GM23338 (cell line): ENCODE results near the gene LRRTM1. TPM values are rescaled to one million over a fixed set of nuclear protein-coding genes. Genes with fewer than 3 reads are reported as not detected.

Experiments
- ATAC-seq: fragments of 200-7000 bp; cut with Tn5 transposase; 3 replicates; pipeline ENCODE4 v1.9.1; 2020
- DNase-seq: peaks from one replicate; pipeline ENCODE4 v3.0.0-alpha.2; 2015; ENCODE audit warnings: low spot score
- H2AFZ ChIP-seq: fragments of 200-600 bp; sonication (generic); 2 replicates; pipeline ENCODE4 v1.8.0; 2016; ENCODE audit warnings: antibody characterized with exemption, mild to moderate bottlenecking, moderate library complexity
- H3F3A ChIP-seq: fragments of 200-600 bp; sonication (generic); replicated peaks from 2 replicates; pipeline ENCODE4 v1.8.0; 2017; ENCODE audit warnings: antibody characterized with exemption, mixed run types, low read depth
- H3K27ac ChIP-seq: fragments of 200-600 bp; sonication (generic); 2 replicates; pipeline ENCODE4 v1.6.1; 2016; ENCODE audit warnings: low read depth
- H3K27me3 ChIP-seq: fragments of 200-600 bp; sonication (generic); 2 replicates; pipeline ENCODE4 v1.8.0; 2016; ENCODE audit warnings: mild to moderate bottlenecking, mixed run types, moderate library complexity; ENCODE audit not compliant: insufficient read depth
- H3K36me3 ChIP-seq: fragments of 200-600 bp; sonication (generic); 2 replicates; pipeline ENCODE4 v1.8.0; 2016; ENCODE audit warnings: mild to moderate bottlenecking; ENCODE audit not compliant: insufficient read depth
- H3K4me1 ChIP-seq: fragments of 200-600 bp; sonication (generic); 2 replicates; pipeline ENCODE4 v1.8.0; 2016; ENCODE audit warnings: mild to moderate bottlenecking, moderate library complexity; ENCODE audit not compliant: insufficient read depth
- H3K4me2 ChIP-seq: fragments of 200-600 bp; sonication (generic); 2 replicates; pipeline ENCODE4 v1.7.1; 2017; ENCODE audit warnings: mixed run types
- H3K4me3 ChIP-seq: fragments of 200-600 bp; sonication (generic); 2 replicates; pipeline ENCODE4 v1.6.1; 2016; ENCODE audit warnings: mixed run types
- H3K79me2 ChIP-seq: fragments of 200-600 bp; sonication (generic); replicated peaks from 2 replicates; pipeline ENCODE4 v1.8.0; 2017; ENCODE audit warnings: mild to moderate bottlenecking; ENCODE audit not compliant: insufficient read depth
- H3K9me2 ChIP-seq: fragments of 200-600 bp; sonication (generic); 2 replicates; pipeline ENCODE4 v1.8.0; 2017; ENCODE audit not compliant: insufficient read depth
- H4K20me1 ChIP-seq: fragments of 200-600 bp; sonication (generic); replicated peaks from 2 replicates; pipeline ENCODE4 v1.8.0; 2017; ENCODE audit warnings: mild to moderate bottlenecking; ENCODE audit not compliant: insufficient read depth
- H3K27ac Mint-ChIP-seq: 2 replicates; pipeline ENCODE4 v1.8.0; 2020; ENCODE audit warnings: inconsistent platforms, mild to moderate bottlenecking, moderate library complexity, mixed read lengths
- H3K27me3 Mint-ChIP-seq: 3 replicates; pipeline ENCODE4 v1.8.0; 2022; ENCODE audit warnings: low read depth, mild to moderate bottlenecking, moderate library complexity, mixed read lengths, inconsistent platforms; ENCODE audit not compliant: insufficient read depth, poor library complexity
- H3K36me3 Mint-ChIP-seq: 3 replicates; pipeline ENCODE4 v1.8.0; 2021; ENCODE audit warnings: low read depth, mild to moderate bottlenecking, inconsistent platforms, moderate library complexity, mixed read lengths
- H3K4me1 Mint-ChIP-seq: 3 replicates; pipeline ENCODE4 v1.8.0; 2020; ENCODE audit warnings: mild to moderate bottlenecking, inconsistent platforms, mixed read lengths
- H3K4me3 Mint-ChIP-seq: 3 replicates; pipeline ENCODE4 v1.8.0; 2021; ENCODE audit warnings: moderate library complexity, mild to moderate bottlenecking, inconsistent platforms, mixed read lengths
- H3K9me3 Mint-ChIP-seq: 3 replicates; pipeline ENCODE4 v1.8.0; 2020; ENCODE audit warnings: moderate library complexity, mild to moderate bottlenecking, inconsistent platforms, mixed read lengths
- EZH2 ChIP-seq: fragments of 200-600 bp; sonication (generic); IDR thresholded peaks from one replicate; pipeline ENCODE4 v1.8.0; 2017; ENCODE audit warnings: antibody characterized with exemption, mild to moderate bottlenecking, low read depth; ENCODE audit not compliant: unreplicated experiment
- EZH2phosphoT487 ChIP-seq: fragments of 200-600 bp; sonication (generic); IDR thresholded peaks from one replicate; pipeline ENCODE4 v1.8.1; 2018; ENCODE audit warnings: antibody characterized with exemption; ENCODE audit not compliant: unreplicated experiment
- JUNB ChIP-seq: IDR thresholded peaks from one replicate; pipeline ENCODE4 v1.6.1; 2016; ENCODE audit warnings: antibody characterized with exemption; ENCODE audit not compliant: unreplicated experiment
- NANOG ChIP-seq: IDR thresholded peaks from 2 replicates; pipeline ENCODE4 v1.6.1; 2016; ENCODE audit warnings: antibody characterized with exemption, borderline replicate concordance
- STAT1 ChIP-seq: IDR thresholded peaks from one replicate; pipeline ENCODE4 v1.6.1; 2016; ENCODE audit warnings: antibody characterized with exemption; ENCODE audit not compliant: unreplicated experiment
- polyA plus RNA-seq: library from polyadenylated mRNA; unstranded; fragments of >200 nt; fragmentation: Nextera tagmentation; extraction: Ambion mirVana; gene quantifications from 2 replicates; pipeline ENCODE4 v1.2.1, GENCODE V29; 2016
- total RNA-seq: library from RNA; depleted of rRNA; stranded (reverse); fragments of >200 nt; shearing (Covaris generic); gene quantifications from 2 replicates; pipeline ENCODE4 v1.2.3, GENCODE V29; 2014
- TF ChIP-seq, protein P1 (sequence below): IDR thresholded peaks from 2 replicates; pipeline ENCODE4 v1.6.1; 2016; ENCODE audit warnings: antibody characterized with exemption
- TF ChIP-seq, protein P2 (sequence below): IDR thresholded peaks from one replicate; pipeline ENCODE4 v1.6.1; 2018; ENCODE audit warnings: antibody characterized with exemption; ENCODE audit not compliant: unreplicated experiment
- TF ChIP-seq, protein P3 (sequence below), 2 experiments: fragments of 200-600 bp in 1 of 2; sonication (generic) in 1 of 2; conservative IDR thresholded peaks; 2 replicates each; pipeline versions ENCODE4 v1.5.1 to v1.6.1; 2016 to 2017; ENCODE audit warnings: antibody characterized with exemption in 2 of 2, low read depth in 2 of 2, mild to moderate bottlenecking in 2 of 2, moderate library complexity in 1 of 2
- TF ChIP-seq, protein P4 (sequence below): fragments of 250-450 bp; sonication (Bioruptor Pico); IDR thresholded peaks from 2 replicates; pipeline ENCODE4 v1.5.0; 2020; ENCODE audit warnings: mild to moderate bottlenecking, moderate library complexity

Gene LRRTM1
- total and polyA plus RNA-seq, 2 experiments from 2014 or later = 0.34 to 1.3 TPM

DNA sequence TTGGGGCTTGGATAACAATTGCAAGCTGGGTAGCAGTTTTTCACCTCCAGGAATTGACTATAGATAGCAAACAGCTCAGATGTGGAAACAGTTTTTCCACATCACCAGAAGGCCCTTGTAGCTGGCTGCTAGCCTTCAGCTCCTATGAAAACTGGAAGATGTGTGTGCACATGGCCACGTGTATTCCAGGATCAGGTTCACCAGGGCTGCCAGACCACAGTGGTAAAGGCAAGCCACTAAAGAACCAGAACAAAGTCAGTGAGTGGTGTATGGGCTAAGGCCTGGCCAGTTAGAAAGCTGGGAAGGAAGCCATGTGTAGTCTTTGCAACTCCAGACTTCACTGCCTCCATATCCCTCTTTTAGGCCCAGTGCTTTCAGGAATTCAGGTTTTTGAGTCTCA is 12.9 kb downstream of the LRRTM1 start (continued):
- no peak for TF ChIP-seq STAT1
- no peak for TF ChIP-seq NANOG
- no peak for TF ChIP-seq EZH2phosphoT487
- TF ChIP-seq JUNB = no peak
- TF ChIP-seq EZH2 = no peak
- TF ChIP-seq, protein P1, sequence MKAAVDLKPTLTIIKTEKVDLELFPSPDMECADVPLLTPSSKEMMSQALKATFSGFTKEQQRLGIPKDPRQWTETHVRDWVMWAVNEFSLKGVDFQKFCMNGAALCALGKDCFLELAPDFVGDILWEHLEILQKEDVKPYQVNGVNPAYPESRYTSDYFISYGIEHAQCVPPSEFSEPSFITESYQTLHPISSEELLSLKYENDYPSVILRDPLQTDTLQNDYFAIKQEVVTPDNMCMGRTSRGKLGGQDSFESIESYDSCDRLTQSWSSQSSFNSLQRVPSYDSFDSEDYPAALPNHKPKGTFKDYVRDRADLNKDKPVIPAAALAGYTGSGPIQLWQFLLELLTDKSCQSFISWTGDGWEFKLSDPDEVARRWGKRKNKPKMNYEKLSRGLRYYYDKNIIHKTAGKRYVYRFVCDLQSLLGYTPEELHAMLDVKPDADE = no peak
- TF ChIP-seq, protein P2, sequence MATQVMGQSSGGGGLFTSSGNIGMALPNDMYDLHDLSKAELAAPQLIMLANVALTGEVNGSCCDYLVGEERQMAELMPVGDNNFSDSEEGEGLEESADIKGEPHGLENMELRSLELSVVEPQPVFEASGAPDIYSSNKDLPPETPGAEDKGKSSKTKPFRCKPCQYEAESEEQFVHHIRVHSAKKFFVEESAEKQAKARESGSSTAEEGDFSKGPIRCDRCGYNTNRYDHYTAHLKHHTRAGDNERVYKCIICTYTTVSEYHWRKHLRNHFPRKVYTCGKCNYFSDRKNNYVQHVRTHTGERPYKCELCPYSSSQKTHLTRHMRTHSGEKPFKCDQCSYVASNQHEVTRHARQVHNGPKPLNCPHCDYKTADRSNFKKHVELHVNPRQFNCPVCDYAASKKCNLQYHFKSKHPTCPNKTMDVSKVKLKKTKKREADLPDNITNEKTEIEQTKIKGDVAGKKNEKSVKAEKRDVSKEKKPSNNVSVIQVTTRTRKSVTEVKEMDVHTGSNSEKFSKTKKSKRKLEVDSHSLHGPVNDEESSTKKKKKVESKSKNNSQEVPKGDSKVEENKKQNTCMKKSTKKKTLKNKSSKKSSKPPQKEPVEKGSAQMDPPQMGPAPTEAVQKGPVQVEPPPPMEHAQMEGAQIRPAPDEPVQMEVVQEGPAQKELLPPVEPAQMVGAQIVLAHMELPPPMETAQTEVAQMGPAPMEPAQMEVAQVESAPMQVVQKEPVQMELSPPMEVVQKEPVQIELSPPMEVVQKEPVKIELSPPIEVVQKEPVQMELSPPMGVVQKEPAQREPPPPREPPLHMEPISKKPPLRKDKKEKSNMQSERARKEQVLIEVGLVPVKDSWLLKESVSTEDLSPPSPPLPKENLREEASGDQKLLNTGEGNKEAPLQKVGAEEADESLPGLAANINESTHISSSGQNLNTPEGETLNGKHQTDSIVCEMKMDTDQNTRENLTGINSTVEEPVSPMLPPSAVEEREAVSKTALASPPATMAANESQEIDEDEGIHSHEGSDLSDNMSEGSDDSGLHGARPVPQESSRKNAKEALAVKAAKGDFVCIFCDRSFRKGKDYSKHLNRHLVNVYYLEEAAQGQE = no peak

DNA sequence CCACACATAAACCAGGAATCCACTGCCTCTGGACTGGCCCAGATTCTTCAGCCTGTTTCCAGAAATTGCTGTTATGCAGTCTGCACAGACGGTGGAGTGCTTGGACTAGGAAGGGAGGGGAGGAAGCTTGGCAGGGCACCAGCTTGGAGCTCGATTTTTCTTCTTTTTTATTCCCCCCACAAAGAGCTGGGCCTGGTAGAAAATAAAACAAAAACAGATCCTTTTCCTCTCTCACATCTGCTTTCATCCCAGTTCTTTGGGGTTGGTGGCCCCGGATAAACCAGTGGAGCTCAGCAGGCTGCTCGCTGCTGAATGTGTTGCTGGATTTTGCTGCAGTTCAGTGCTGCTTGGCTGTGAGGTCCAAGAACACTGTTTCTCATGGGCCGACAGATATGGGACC is 16.0 kb downstream of the LRRTM1 start:
- no peaks in the 10 kb centered on the region for H3K36me3 ChIP-seq
- Mint-ChIP-seq H3K4me1 (peaks cover 4% of the 10 kb centered on the region), H3K36me3 (no peaks in the 10 kb centered on the region), H3K9me3 (no peaks in the 10 kb centered on the region; the same call in 2 of the 3 replicates), H3K27me3 (no peaks in the 10 kb centered on the region), H3K4me3 (no peak overlapping the region), H3K27ac (peak overlapping the region; percentile 46; the same call in 1 of the 2 replicates)
- H3K79me2 ChIP-seq = no peaks in the 10 kb centered on the region
- no peaks in the 10 kb centered on the region for H3F3A ChIP-seq
- H3K27me3 ChIP-seq = no peaks in the 10 kb centered on the region
- peak; percentile 8 for DNase-seq
- no peak overlapping the region for H3K4me2 ChIP-seq
- TF ChIP-seq, protein P3, sequence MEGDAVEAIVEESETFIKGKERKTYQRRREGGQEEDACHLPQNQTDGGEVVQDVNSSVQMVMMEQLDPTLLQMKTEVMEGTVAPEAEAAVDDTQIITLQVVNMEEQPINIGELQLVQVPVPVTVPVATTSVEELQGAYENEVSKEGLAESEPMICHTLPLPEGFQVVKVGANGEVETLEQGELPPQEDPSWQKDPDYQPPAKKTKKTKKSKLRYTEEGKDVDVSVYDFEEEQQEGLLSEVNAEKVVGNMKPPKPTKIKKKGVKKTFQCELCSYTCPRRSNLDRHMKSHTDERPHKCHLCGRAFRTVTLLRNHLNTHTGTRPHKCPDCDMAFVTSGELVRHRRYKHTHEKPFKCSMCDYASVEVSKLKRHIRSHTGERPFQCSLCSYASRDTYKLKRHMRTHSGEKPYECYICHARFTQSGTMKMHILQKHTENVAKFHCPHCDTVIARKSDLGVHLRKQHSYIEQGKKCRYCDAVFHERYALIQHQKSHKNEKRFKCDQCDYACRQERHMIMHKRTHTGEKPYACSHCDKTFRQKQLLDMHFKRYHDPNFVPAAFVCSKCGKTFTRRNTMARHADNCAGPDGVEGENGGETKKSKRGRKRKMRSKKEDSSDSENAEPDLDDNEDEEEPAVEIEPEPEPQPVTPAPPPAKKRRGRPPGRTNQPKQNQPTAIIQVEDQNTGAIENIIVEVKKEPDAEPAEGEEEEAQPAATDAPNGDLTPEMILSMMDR (conservative IDR thresholded peaks at IDR 0.05; ENCODE audit: low read depth in 2 of 2) = peak; percentile 17 to 57; a peak in 3 of 4 replicates
- TF ChIP-seq, protein P4, sequence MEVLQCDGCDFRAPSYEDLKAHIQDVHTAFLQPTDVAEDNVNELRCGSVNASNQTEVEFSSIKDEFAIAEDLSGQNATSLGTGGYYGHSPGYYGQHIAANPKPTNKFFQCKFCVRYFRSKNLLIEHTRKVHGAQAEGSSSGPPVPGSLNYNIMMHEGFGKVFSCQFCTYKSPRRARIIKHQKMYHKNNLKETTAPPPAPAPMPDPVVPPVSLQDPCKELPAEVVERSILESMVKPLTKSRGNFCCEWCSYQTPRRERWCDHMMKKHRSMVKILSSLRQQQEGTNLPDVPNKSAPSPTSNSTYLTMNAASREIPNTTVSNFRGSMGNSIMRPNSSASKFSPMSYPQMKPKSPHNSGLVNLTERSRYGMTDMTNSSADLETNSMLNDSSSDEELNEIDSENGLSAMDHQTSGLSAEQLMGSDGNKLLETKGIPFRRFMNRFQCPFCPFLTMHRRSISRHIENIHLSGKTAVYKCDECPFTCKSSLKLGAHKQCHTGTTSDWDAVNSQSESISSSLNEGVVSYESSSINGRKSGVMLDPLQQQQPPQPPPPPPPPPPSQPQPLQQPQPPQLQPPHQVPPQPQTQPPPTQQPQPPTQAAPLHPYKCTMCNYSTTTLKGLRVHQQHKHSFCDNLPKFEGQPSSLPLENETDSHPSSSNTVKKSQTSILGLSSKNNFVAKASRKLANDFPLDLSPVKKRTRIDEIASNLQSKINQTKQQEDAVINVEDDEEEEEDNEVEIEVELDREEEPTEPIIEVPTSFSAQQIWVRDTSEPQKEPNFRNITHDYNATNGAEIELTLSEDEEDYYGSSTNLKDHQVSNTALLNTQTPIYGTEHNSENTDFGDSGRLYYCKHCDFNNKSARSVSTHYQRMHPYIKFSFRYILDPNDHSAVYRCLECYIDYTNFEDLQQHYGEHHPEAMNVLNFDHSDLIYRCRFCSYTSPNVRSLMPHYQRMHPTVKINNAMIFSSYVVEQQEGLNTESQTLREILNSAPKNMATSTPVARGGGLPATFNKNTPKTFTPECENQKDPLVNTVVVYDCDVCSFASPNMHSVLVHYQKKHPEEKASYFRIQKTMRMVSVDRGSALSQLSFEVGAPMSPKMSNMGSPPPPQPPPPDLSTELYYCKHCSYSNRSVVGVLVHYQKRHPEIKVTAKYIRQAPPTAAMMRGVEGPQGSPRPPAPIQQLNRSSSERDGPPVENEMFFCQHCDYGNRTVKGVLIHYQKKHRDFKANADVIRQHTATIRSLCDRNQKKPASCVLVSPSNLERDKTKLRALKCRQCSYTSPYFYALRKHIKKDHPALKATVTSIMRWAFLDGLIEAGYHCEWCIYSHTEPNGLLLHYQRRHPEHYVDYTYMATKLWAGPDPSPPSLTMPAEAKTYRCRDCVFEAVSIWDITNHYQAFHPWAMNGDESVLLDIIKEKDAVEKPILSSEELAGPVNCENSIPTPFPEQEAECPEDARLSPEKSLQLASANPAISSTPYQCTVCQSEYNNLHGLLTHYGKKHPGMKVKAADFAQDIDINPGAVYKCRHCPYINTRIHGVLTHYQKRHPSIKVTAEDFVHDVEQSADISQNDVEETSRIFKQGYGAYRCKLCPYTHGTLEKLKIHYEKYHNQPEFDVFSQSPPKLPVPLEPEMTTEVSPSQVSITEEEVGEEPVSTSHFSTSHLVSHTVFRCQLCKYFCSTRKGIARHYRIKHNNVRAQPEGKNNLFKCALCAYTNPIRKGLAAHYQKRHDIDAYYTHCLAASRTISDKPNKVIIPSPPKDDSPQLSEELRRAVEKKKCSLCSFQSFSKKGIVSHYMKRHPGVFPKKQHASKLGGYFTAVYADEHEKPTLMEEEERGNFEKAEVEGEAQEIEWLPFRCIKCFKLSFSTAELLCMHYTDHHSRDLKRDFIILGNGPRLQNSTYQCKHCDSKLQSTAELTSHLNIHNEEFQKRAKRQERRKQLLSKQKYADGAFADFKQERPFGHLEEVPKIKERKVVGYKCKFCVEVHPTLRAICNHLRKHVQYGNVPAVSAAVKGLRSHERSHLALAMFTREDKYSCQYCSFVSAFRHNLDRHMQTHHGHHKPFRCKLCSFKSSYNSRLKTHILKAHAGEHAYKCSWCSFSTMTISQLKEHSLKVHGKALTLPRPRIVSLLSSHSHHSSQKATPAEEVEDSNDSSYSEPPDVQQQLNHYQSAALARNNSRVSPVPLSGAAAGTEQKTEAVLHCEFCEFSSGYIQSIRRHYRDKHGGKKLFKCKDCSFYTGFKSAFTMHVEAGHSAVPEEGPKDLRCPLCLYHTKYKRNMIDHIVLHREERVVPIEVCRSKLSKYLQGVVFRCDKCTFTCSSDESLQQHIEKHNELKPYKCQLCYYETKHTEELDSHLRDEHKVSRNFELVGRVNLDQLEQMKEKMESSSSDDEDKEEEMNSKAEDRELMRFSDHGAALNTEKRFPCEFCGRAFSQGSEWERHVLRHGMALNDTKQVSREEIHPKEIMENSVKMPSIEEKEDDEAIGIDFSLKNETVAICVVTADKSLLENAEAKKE (CRISPR knock-in tag) = no peak
- peaks cover 11% of the 10 kb centered on the region for H3K9me2 ChIP-seq
- no peak overlapping the region for H2AFZ ChIP-seq
- H3K4me1 ChIP-seq = no peaks in the 10 kb centered on the region
- peak; percentile 39; the same call in 1 of the 3 replicates for ATAC-seq
- no peak overlapping the region for H3K27ac ChIP-seq
- no peaks in the 10 kb centered on the region; the same call in 1 of the 2 replicates for H4K20me1 ChIP-seq
- no peak overlapping the region for H3K4me3 ChIP-seq
